H9 (cell line): ENCODE measurements around the gene STARD8. TPM values are rescaled to one million over a fixed set of nuclear protein-coding genes. Genes with fewer than 3 reads are reported as not detected.
A peak's percentile ranks its signal among the peaks of the same experiment; 100 is the strongest.

Experiments used
- DNase-seq: peaks from one replicate; pipeline ENCODE4 v3.0.0-alpha.2; 2017
- H2AFZ ChIP-seq: one replicate; pipeline ENCODE4 v1.6.1; 2013; ENCODE audit warnings: mild to moderate bottlenecking, low read length, control low read depth, moderate library complexity
- H2AK5ac ChIP-seq: 2 replicates; pipeline ENCODE4 v1.6.1; 2013; ENCODE audit warnings: low read length, control low read depth, mixed read lengths; ENCODE audit not compliant: insufficient read length
- H2BK120ac ChIP-seq: one replicate; pipeline ENCODE4 v1.6.1; 2013; ENCODE audit warnings: low read depth, mild to moderate bottlenecking, low read length, control low read depth, inconsistent platforms; ENCODE audit not compliant: poor library complexity, severe bottlenecking
- H2BK12ac ChIP-seq: 2 replicates; pipeline ENCODE4 v1.6.1; 2013; ENCODE audit warnings: low read length, control low read depth, mixed read lengths, low read depth; ENCODE audit not compliant: insufficient read length
- H2BK15ac ChIP-seq: 2 replicates; pipeline ENCODE4 v1.6.1; 2013; ENCODE audit warnings: low read depth, low read length, control low read depth
- H2BK20ac ChIP-seq: one replicate; pipeline ENCODE4 v1.6.1; 2013; ENCODE audit warnings: low read depth, mild to moderate bottlenecking, low read length, control low read depth, inconsistent platforms; ENCODE audit not compliant: poor library complexity, severe bottlenecking
- H2BK5ac ChIP-seq: 2 replicates; pipeline ENCODE4 v1.6.1; 2013; ENCODE audit warnings: low read length, control low read depth, mixed read lengths; ENCODE audit not compliant: insufficient read length
- H3K14ac ChIP-seq: 2 replicates; pipeline ENCODE4 v1.6.1; 2013; ENCODE audit warnings: low read length, control low read depth; ENCODE audit not compliant: insufficient read depth
- H3K18ac ChIP-seq: 2 replicates; pipeline ENCODE4 v1.6.1; 2013; ENCODE audit warnings: low read depth, mild to moderate bottlenecking, mixed read lengths, low read length, control low read depth; ENCODE audit not compliant: insufficient read length
- H3K23ac ChIP-seq: 2 replicates; pipeline ENCODE4 v1.6.1; 2013; ENCODE audit warnings: low read length, control low read depth, mixed read lengths, low read depth; ENCODE audit not compliant: insufficient read length
- H3K23me2 ChIP-seq: 2 replicates; pipeline ENCODE4 v1.6.1; 2013; ENCODE audit warnings: low read depth, mild to moderate bottlenecking, mixed read lengths, low read length, control low read depth; ENCODE audit not compliant: insufficient read length, poor library complexity, severe bottlenecking
- H3K27ac ChIP-seq: 2 replicates; pipeline ENCODE4 v1.5.1; 2013; ENCODE audit warnings: low read length, control low read depth, mixed read lengths, low read depth; ENCODE audit not compliant: insufficient read length
- H3K27me3 ChIP-seq: 2 replicates; pipeline ENCODE4 v1.6.1; 2013; ENCODE audit warnings: low read length, control low read depth, inconsistent platforms; ENCODE audit not compliant: insufficient read depth
- H3K4ac ChIP-seq: 2 replicates; pipeline ENCODE4 v1.6.1; 2013; ENCODE audit warnings: low read depth, mild to moderate bottlenecking, control low read depth, inconsistent platforms, low read length, moderate library complexity
- H3K4me1 ChIP-seq: 2 replicates; pipeline ENCODE4 v1.6.1; 2013; ENCODE audit warnings: low read length, control low read depth, inconsistent platforms; ENCODE audit not compliant: insufficient read depth
- H3K4me2 ChIP-seq: 2 replicates; pipeline ENCODE4 v1.6.1; 2013; ENCODE audit warnings: low read length, control low read depth, mixed read lengths; ENCODE audit not compliant: insufficient read length, insufficient read depth
- H3K56ac ChIP-seq: 2 replicates; pipeline ENCODE4 v1.6.1; 2013; ENCODE audit warnings: low read depth, mild to moderate bottlenecking, mixed read lengths, low read length, control low read depth; ENCODE audit not compliant: insufficient read length
- H3K79me1 ChIP-seq: 2 replicates; pipeline ENCODE4 v1.6.1; 2013; ENCODE audit warnings: low read depth, mild to moderate bottlenecking, moderate library complexity, low read length, control low read depth, inconsistent platforms; ENCODE audit not compliant: insufficient read depth, poor library complexity, severe bottlenecking
- H3K79me2 ChIP-seq: 2 replicates; pipeline ENCODE4 v1.6.1; 2013; ENCODE audit warnings: low read length, control low read depth, inconsistent platforms; ENCODE audit not compliant: insufficient read depth
- H3K9ac ChIP-seq: 2 replicates; pipeline ENCODE4 v1.6.1; 2013; ENCODE audit warnings: low read length, control low read depth, mixed read lengths; ENCODE audit not compliant: insufficient read length; ENCODE audit errors: extremely low read depth
- H3K9me3 ChIP-seq: one replicate; pipeline ENCODE4 v1.6.1; 2013; ENCODE audit warnings: low read depth, low read length, inconsistent platforms; ENCODE audit not compliant: control insufficient read depth
- H3T11ph ChIP-seq: one replicate; pipeline ENCODE4 v1.6.1; 2013; ENCODE audit warnings: mild to moderate bottlenecking, low read length, control low read depth, inconsistent platforms
- H4K20me1 ChIP-seq: one replicate; pipeline ENCODE4 v1.6.1; 2013; ENCODE audit not compliant: control insufficient read depth, insufficient read length, insufficient read depth
- H4K5ac ChIP-seq: 2 replicates; pipeline ENCODE4 v1.6.1; 2013; ENCODE audit warnings: low read depth, mild to moderate bottlenecking, mixed read lengths, low read length, control low read depth; ENCODE audit not compliant: insufficient read length
- H4K8ac ChIP-seq: replicated peaks from 2 replicates; pipeline ENCODE4 v1.6.1; 2013; ENCODE audit warnings: low read length, control low read depth, mixed read lengths, low read depth; ENCODE audit not compliant: insufficient read length
- H4K91ac ChIP-seq: 2 replicates; pipeline ENCODE4 v1.6.1; 2013; ENCODE audit warnings: low read depth, mild to moderate bottlenecking, moderate library complexity, mixed read lengths, low read length, control low read depth; ENCODE audit not compliant: insufficient read length
- H3K27ac Mint-ChIP-seq, 3 experiments: 2 replicates in 2 of 3; 3 replicates in 1 of 3; pipeline ENCODE4 v1.8.0; 2020 to 2021; ENCODE audit warnings: mixed read lengths in 3 of 3, mild to moderate bottlenecking in 1 of 3, moderate library complexity in 1 of 3
- H3K27me3 Mint-ChIP-seq: 2 replicates; pipeline ENCODE4 v1.8.0; 2021; ENCODE audit warnings: low read depth, mild to moderate bottlenecking, moderate library complexity, mixed read lengths
- H3K36me3 Mint-ChIP-seq, 3 experiments: 2 replicates in 2 of 3; 3 replicates in 1 of 3; pipeline ENCODE4 v1.8.0; 2020 to 2021; ENCODE audit warnings: low read depth in 3 of 3, mixed read lengths in 3 of 3; ENCODE audit not compliant: insufficient read depth in 1 of 3
- H3K4me1 Mint-ChIP-seq, 2 experiments: 2 replicates each; pipeline ENCODE4 v1.8.0; 2020; ENCODE audit warnings: mixed read lengths in 2 of 2
- H3K4me3 Mint-ChIP-seq, 2 experiments: 2 replicates in 1 of 2; 3 replicates in 1 of 2; pipeline ENCODE4 v1.8.0; 2020 to 2021; ENCODE audit warnings: mild to moderate bottlenecking in 2 of 2, mixed read lengths in 2 of 2, moderate library complexity in 1 of 2
- H3K9me3 Mint-ChIP-seq, 2 experiments: 2 replicates in 1 of 2; 3 replicates in 1 of 2; pipeline ENCODE4 v1.8.0; 2020; ENCODE audit warnings: mild to moderate bottlenecking in 2 of 2, mixed read lengths in 2 of 2, moderate library complexity in 1 of 2
- CTCF ChIP-seq: fragments of 200-600 bp; sonication (generic); conservative IDR thresholded peaks from 3 replicates; pipeline ENCODE4 v1.8.0; 2021; ENCODE audit warnings: antibody characterized with exemption, mild to moderate bottlenecking
- WGBS: extraction: QIAGEN DNeasy Blood & Tissue Kit; methylation state at CpG from one replicate; pipeline ENCODE4 v1.1.7; 2013; ENCODE audit warnings: missing lambda C conversion rate, low lambda C conversion rate, mixed read lengths; ENCODE audit not compliant: insufficient read length; ENCODE audit errors: extremely low coverage; 5-methylcytosine and 5-hydroxymethylcytosine counted together
- long read RNA-seq: library from polyadenylated mRNA; unstranded; transcript quantifications from one replicate; pipeline ENCODE4 v2.0.0, GENCODE V29; 2020
- total RNA-seq: library from RNA; stranded (reverse); gene quantifications from 2 replicates; pipeline ENCODE4 v1.2.1, GENCODE V29; 2021

STARD8 gene, protein sequence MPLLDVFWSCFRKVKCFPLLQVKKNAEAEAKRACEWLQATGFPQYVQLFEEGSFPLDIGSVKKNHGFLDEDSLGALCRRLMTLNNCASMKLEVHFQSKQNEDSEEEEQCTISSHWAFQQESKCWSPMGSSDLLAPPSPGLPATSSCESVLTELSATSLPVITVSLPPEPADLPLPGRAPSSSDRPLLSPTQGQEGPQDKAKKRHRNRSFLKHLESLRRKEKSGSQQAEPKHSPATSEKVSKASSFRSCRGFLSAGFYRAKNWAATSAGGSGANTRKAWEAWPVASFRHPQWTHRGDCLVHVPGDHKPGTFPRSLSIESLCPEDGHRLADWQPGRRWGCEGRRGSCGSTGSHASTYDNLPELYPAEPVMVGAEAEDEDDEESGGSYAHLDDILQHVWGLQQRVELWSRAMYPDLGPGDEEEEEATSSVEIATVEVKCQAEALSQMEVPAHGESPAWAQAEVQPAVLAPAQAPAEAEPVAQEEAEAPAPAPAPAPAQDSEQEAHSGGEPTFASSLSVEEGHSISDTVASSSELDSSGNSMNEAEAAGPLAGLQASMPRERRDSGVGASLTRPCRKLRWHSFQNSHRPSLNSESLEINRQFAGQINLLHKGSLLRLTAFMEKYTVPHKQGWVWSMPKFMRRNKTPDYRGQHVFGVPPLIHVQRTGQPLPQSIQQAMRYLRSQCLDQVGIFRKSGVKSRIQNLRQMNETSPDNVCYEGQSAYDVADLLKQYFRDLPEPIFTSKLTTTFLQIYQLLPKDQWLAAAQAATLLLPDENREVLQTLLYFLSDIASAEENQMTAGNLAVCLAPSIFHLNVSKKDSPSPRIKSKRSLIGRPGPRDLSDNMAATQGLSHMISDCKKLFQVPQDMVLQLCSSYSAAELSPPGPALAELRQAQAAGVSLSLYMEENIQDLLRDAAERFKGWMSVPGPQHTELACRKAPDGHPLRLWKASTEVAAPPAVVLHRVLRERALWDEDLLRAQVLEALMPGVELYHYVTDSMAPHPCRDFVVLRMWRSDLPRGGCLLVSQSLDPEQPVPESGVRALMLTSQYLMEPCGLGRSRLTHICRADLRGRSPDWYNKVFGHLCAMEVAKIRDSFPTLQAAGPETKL
- 0.39 and 0.52 TPM in 2 replicates for total RNA-seq
- long read RNA-seq, partial matches to known transcripts = 1 of 1 reads
- long read RNA-seq, other reads (novel, unspliced or antisense) = 0 of 1 reads

GRCh38 chrX:68647156-68647957 is at the start of gene STARD8:
Gene STARD8, plus strand, starts transcription at chrX:68647666. Its CDS starts 217 bp downstream, at chrX:68647883.
- H3K27me3 ChIP-seq = no peaks in the 10 kb centered on the region
- H2BK12ac ChIP-seq = no peak within 1 kb of the TSS
- peaks cover 33% of the 10 kb centered on the region for H3K9me3 ChIP-seq
- Mint-ChIP-seq H3K4me3 (peak within 1 kb of the TSS; percentile 30 to 59; a peak in 3 of 5 replicates), H3K9me3 (peaks cover 54 to 66% of the 10 kb centered on the region in 2 experiments), H3K4me1 (peaks cover 7 to 12% of the 10 kb centered on the region in 2 experiments), H3K27me3 (peaks cover 16% of the 10 kb centered on the region), H3K27ac (no peak within 1 kb of the TSS), H3K36me3 (no peaks in the 10 kb centered on the region; a peak in 1 of 7 replicates)
- no peaks in the 10 kb centered on the region for H4K20me1 ChIP-seq
- H4K5ac ChIP-seq = no peak within 1 kb of the TSS
- no CpG with 5 or more reads among the region's 40 CpGs for WGBS
- H3K27ac ChIP-seq = no peak within 1 kb of the TSS
- no peak within 1 kb of the TSS for H3K14ac ChIP-seq
- no peak within 1 kb of the TSS for H3K4ac ChIP-seq
- H3K23ac ChIP-seq = no peak within 1 kb of the TSS
- no peaks in the 10 kb centered on the region for H3K79me1 ChIP-seq
- no peak within 1 kb of the TSS for H2AFZ ChIP-seq
- no peak within 1 kb of the TSS for H2AK5ac ChIP-seq
- H3K56ac ChIP-seq = no peak within 1 kb of the TSS
- no peak within 1 kb of the TSS for H4K8ac ChIP-seq
- H3K18ac ChIP-seq = no peak within 1 kb of the TSS
- no peaks in the 10 kb centered on the region for H3K23me2 ChIP-seq
- no peak within 1 kb of the TSS for H2BK120ac ChIP-seq
- no peak within 1 kb of the TSS for H2BK5ac ChIP-seq
- TF ChIP-seq CTCF = peak; percentile 29; the same call in 1 of the 3 replicates
- H4K91ac ChIP-seq = no peak within 1 kb of the TSS
- no peak within 1 kb of the TSS for H3K9ac ChIP-seq
- peak within 1 kb of the TSS; percentile 7 for H3K4me2 ChIP-seq
- H3T11ph ChIP-seq = no peak within 1 kb of the TSS
- H2BK20ac ChIP-seq = no peak within 1 kb of the TSS
- H3K79me2 ChIP-seq = no peaks in the 10 kb centered on the region
- peak; percentile 60 for DNase-seq
- no peaks in the 10 kb centered on the region; the same call in 1 of the 2 replicates for H3K4me1 ChIP-seq
- H2BK15ac ChIP-seq = no peak within 1 kb of the TSS
